Endodermal cell (in vitro differentiated cells): ENCODE measurements around the gene PITHD1. TPM values are rescaled to one million over a fixed set of nuclear protein-coding genes. Genes with fewer than 3 reads are reported as not detected.

Experiments
- DNase-seq: peaks from one replicate; pipeline ENCODE4 v3.0.0-alpha.2; 2017
- H3K27ac ChIP-seq: 2 replicates; pipeline ENCODE4 v1.5.1; 2013; ENCODE audit warnings: mild to moderate bottlenecking, low read depth, low read length, moderate library complexity
- H3K27me3 ChIP-seq: 2 replicates; pipeline ENCODE4 v1.6.1; 2013; ENCODE audit warnings: mild to moderate bottlenecking, low read length, moderate library complexity; ENCODE audit not compliant: insufficient read depth, control insufficient read depth, poor library complexity, severe bottlenecking
- H3K36me3 ChIP-seq: 2 replicates; pipeline ENCODE4 v1.7.0; 2013; ENCODE audit warnings: mild to moderate bottlenecking, low read length, moderate library complexity; ENCODE audit not compliant: control insufficient read depth, insufficient read depth
- H3K4me1 ChIP-seq: one replicate; pipeline ENCODE4 v1.7.0; 2013; ENCODE audit warnings: low read length; ENCODE audit not compliant: control insufficient read depth, insufficient read depth
- H3K4me3 ChIP-seq: 2 replicates; pipeline ENCODE4 v1.5.1; 2013; ENCODE audit warnings: mild to moderate bottlenecking, low read length, moderate library complexity
- H3K9ac ChIP-seq: 2 replicates; pipeline ENCODE4 v1.6.1; 2013; ENCODE audit warnings: mild to moderate bottlenecking, low read length, moderate library complexity; ENCODE audit not compliant: poor library complexity, severe bottlenecking; ENCODE audit errors: extremely low read depth
- H3K9me3 ChIP-seq: 2 replicates; pipeline ENCODE4 v1.6.1; 2013; ENCODE audit warnings: mild to moderate bottlenecking, low read length, moderate library complexity; ENCODE audit not compliant: control insufficient read depth
- H3K27ac Mint-ChIP-seq: 2 replicates; pipeline ENCODE4 v1.8.0; 2020; ENCODE audit warnings: mixed read lengths
- H3K27me3 Mint-ChIP-seq: 2 replicates; pipeline ENCODE4 v1.8.0; 2021; ENCODE audit warnings: mild to moderate bottlenecking, mixed read lengths; ENCODE audit not compliant: insufficient read depth
- H3K36me3 Mint-ChIP-seq: 2 replicates; pipeline ENCODE4 v1.8.0; 2020; ENCODE audit warnings: low read depth, mixed read lengths
- H3K4me1 Mint-ChIP-seq: 2 replicates; pipeline ENCODE4 v1.8.0; 2020; ENCODE audit warnings: mixed read lengths
- H3K4me3 Mint-ChIP-seq: 2 replicates; pipeline ENCODE4 v1.8.0; 2020; ENCODE audit warnings: mild to moderate bottlenecking, moderate library complexity, mixed read lengths
- H3K9me3 Mint-ChIP-seq: 2 replicates; pipeline ENCODE4 v1.8.0; 2020; ENCODE audit warnings: mild to moderate bottlenecking, mixed read lengths
- CTCF ChIP-seq: fragments of 200-600 bp; sonication (generic); conservative IDR thresholded peaks from 2 replicates; pipeline ENCODE4 v1.5.0; 2021; ENCODE audit warnings: antibody characterized with exemption, mild to moderate bottlenecking
- WGBS, 2 experiments: methylation state at CpG; one replicate each; pipeline versions ENCODE4 v1.1.5 to v1.1.7; 2013; ENCODE audit warnings: missing lambda C conversion rate in 2 of 2, mixed read lengths in 1 of 2; ENCODE audit not compliant: insufficient coverage in 1 of 2, insufficient read length in 1 of 2; 5-methylcytosine and 5-hydroxymethylcytosine counted together
- total RNA-seq, 2 donors: library from RNA; stranded (reverse); fragmentation: NEBNext Ultra II Directional in 1 of 2; extraction: Animal tissue kit (Norgen Biotek cat#: 25700) in 1 of 2; gene quantifications; 2 replicates in 1 of 2; 3 replicates in 1 of 2; pipeline ENCODE4 v1.2.1, GENCODE V29; 2021

PITHD1 gene
- total RNA-seq, 2 donors from 2014 or later, result 62.5 to 71.3 TPM

GRCh38 chr1:23756676-23757075 lies 21.5 kb upstream of the PITHD1 start:
- Mint-ChIP-seq H3K4me1 (no peaks in the 10 kb centered on the region), H3K27ac (no peak overlapping the region), H3K4me3 (no peak overlapping the region), H3K27me3 (no peaks in the 10 kb centered on the region), H3K36me3 (peaks cover 82% of the 10 kb centered on the region), H3K9me3 (no peaks in the 10 kb centered on the region)
- no peak for TF ChIP-seq CTCF
- DNase-seq, result no peak
- Histone ChIP-seq H3K27ac (no peak overlapping the region), H3K36me3 (peaks cover 89% of the 10 kb centered on the region), H3K4me1 (no peaks in the 10 kb centered on the region), H3K9ac (no peak overlapping the region), H3K9me3 (no peaks in the 10 kb centered on the region), H3K4me3 (no peak overlapping the region), H3K27me3 (no peaks in the 10 kb centered on the region)
- 94 to 100% methylated on average over 2 to 3 of the region's 3 CpGs for WGBS, 2 experiments

- peaks cover 83% of the 10 kb centered on the region for H3K36me3 Mint-ChIP-seq
- WGBS, 2 experiments, result 83 to 95% methylated on average over 1 of the region's 1 CpG
- Histone ChIP-seq H3K4me3 (no peak overlapping the region), H3K36me3 (peaks cover 86% of the 10 kb centered on the region), H3K9me3 (no peaks in the 10 kb centered on the region), H3K9ac (no peak overlapping the region), H3K27me3 (no peaks in the 10 kb centered on the region), H3K27ac (no peak overlapping the region), H3K4me1 (no peaks in the 10 kb centered on the region)
- H3K9me3 Mint-ChIP-seq, result no peaks in the 10 kb centered on the region
- no peak overlapping the region for H3K4me3 Mint-ChIP-seq
- DNase-seq, result no peak
- TF ChIP-seq CTCF, result no peak
- no peak overlapping the region for H3K27ac Mint-ChIP-seq
- H3K4me1 Mint-ChIP-seq, result no peaks in the 10 kb centered on the region
- no peaks in the 10 kb centered on the region for H3K27me3 Mint-ChIP-seq
These were observed 20.4 kb upstream of the PITHD1 start for GRCh38 chr1:23757812-23758211.

- Mint-ChIP-seq H3K4me3 (no peak overlapping the region), H3K36me3 (peaks cover 78% of the 10 kb centered on the region), H3K27ac (no peak overlapping the region), H3K27me3 (no peaks in the 10 kb centered on the region), H3K9me3 (no peaks in the 10 kb centered on the region), H3K4me1 (no peaks in the 10 kb centered on the region)
- Histone ChIP-seq H3K27me3 (no peaks in the 10 kb centered on the region), H3K9ac (no peak overlapping the region), H3K27ac (no peak overlapping the region), H3K4me1 (no peaks in the 10 kb centered on the region), H3K9me3 (no peaks in the 10 kb centered on the region), H3K36me3 (peaks cover 82% of the 10 kb centered on the region), H3K4me3 (no peak overlapping the region)
- WGBS, 2 experiments, result 87 to 90% methylated on average over 2 to 4 of the region's 4 CpGs
- TF ChIP-seq CTCF, result no peak
- DNase-seq, result no peak
These were observed 18.9 kb upstream of the PITHD1 start for GRCh38 chr1:23759277-23759676.
